ENCODE measurements around the gene HOXA4. TPM values are rescaled to one million over a fixed set of nuclear protein-coding genes. Genes with fewer than 3 reads are reported as not detected.

Gene HOXA4
- total and polyA plus RNA-seq, 10 of the 15 experiments (the other 5 are each of a cell fraction or from before 2014, with no cell fraction given), result 0.07 TPM; not detected in 9

- RAD21 ChIA-PET (ENCODE audit: unreplicated experiment), result no interaction called here
- DNase-seq (ENCODE audit: low read depth, low spot score) (no peak), ATAC-seq (no peak), FAIRE-seq (no peak)
- BruUV-seq (replicated peaks), result no TSS peak
- Histone ChIP-seq H3K27ac (ENCODE audit: control insufficient read depth, insufficient read depth) (no peak overlapping the region), H3K9me3 (replicated peaks; ENCODE audit: control insufficient read depth, insufficient read depth, low read length) (no peaks in the 10 kb centered on the region; the same call in 2 of the 3 replicates), H3K4me1 (ENCODE audit: control insufficient read depth, insufficient read depth, low read length) (no peaks in the 10 kb centered on the region), H3K4me2 (ENCODE audit: control insufficient read depth, insufficient read depth) (no peak overlapping the region), H4K20me1 (ENCODE audit: control insufficient read depth, insufficient read depth) (no peaks in the 10 kb centered on the region), H2AFZ (ENCODE audit: control insufficient read depth, low read depth, low read length) (no peak overlapping the region), H3K79me2 (ENCODE audit: control insufficient read depth, insufficient read depth, low read length) (no peaks in the 10 kb centered on the region), H3K4me3 (no peak overlapping the region), H3K36me3 (ENCODE audit: control insufficient read depth in 2 of 2, insufficient read depth in 2 of 2, low read length in 1 of 2) (no peaks in the 10 kb centered on the region), H3K9ac (ENCODE audit: control insufficient read depth, insufficient read depth, low read length) (no peak overlapping the region), H3K27me3 (replicated peaks in 1 of 2; ENCODE audit: control insufficient read depth in 2 of 2, insufficient read depth in 2 of 2, low read length in 1 of 2) (peaks cover 8 to 23% of the 10 kb centered on the region in 2 experiments)
- CTCF ChIA-PET, result interaction anchor here (0.8 kb wide), 1 partner anchor 466 kb away, joined by 3 read pairs; no protein-coding TSS in a partner anchor
- SMC1A ChIA-PET (ENCODE audit: uncharacterized antibody, unreplicated experiment), result no interaction called here
- no peak for TF ChIP-seq SPI1 (IDR thresholded peaks at IDR 0.05; ENCODE audit: borderline replicate concordance, insufficient read depth, low read depth, low read length)
- TF ChIP-seq SKIL (IDR thresholded peaks at IDR 0.05; ENCODE audit: low read depth, poor library complexity, severe bottlenecking), result no peak
- TF ChIP-seq CBX5 (IDR thresholded peaks at IDR 0.05; ENCODE audit: low read depth), result no peak
- no peak for TF ChIP-seq USF2 (IDR thresholded peaks at IDR 0.05; ENCODE audit: borderline replicate concordance, low read depth, low read length)
- TF ChIP-seq SIX5 (IDR thresholded peaks at IDR 0.05; ENCODE audit: low read depth, low read length, severe bottlenecking), result no peak
- TF ChIP-seq MYB (IDR thresholded peaks at IDR 0.05; ENCODE audit: borderline replicate concordance, low read depth, low read length), result no peak
- TF ChIP-seq, protein P1, sequence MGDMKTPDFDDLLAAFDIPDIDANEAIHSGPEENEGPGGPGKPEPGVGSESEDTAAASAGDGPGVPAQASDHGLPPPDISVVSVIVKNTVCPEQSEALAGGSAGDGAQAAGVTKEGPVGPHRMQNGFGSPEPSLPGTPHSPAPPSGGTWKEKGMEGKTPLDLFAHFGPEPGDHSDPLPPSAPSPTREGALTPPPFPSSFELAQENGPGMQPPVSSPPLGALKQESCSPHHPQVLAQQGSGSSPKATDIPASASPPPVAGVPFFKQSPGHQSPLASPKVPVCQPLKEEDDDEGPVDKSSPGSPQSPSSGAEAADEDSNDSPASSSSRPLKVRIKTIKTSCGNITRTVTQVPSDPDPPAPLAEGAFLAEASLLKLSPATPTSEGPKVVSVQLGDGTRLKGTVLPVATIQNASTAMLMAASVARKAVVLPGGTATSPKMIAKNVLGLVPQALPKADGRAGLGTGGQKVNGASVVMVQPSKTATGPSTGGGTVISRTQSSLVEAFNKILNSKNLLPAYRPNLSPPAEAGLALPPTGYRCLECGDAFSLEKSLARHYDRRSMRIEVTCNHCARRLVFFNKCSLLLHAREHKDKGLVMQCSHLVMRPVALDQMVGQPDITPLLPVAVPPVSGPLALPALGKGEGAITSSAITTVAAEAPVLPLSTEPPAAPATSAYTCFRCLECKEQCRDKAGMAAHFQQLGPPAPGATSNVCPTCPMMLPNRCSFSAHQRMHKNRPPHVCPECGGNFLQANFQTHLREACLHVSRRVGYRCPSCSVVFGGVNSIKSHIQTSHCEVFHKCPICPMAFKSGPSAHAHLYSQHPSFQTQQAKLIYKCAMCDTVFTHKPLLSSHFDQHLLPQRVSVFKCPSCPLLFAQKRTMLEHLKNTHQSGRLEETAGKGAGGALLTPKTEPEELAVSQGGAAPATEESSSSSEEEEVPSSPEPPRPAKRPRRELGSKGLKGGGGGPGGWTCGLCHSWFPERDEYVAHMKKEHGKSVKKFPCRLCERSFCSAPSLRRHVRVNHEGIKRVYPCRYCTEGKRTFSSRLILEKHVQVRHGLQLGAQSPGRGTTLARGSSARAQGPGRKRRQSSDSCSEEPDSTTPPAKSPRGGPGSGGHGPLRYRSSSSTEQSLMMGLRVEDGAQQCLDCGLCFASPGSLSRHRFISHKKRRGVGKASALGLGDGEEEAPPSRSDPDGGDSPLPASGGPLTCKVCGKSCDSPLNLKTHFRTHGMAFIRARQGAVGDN (IDR thresholded peaks at IDR 0.05), result no peak
- in situ Hi-C loops (cut with MboI) (no loop called here), intact Hi-C loops (cut with micrococcal nuclease; ENCODE audit: unreplicated experiment) (no loop called here)
- WGBS (ENCODE audit: insufficient coverage, insufficient replicate concordance, low lambda C conversion rate, missing lambda C conversion rate), result 82% methylated on average over 11 of the region's 11 CpGs
- POLR2A ChIA-PET, result no interaction called here
Measured at GRCh38 chr7:27145914-27146412, 15.4 kb upstream of the HOXA4 start.
